RPMI7951 (cell line): ENCODE measurements around the gene IP6K3. TPM values are rescaled to one million over a fixed set of nuclear protein-coding genes. Genes with fewer than 3 reads are reported as not detected.
A peak's percentile ranks its signal among the peaks of the same experiment; 100 is the strongest.

Source experiments
- DNase-seq: peaks from one replicate; pipeline ENCODE4 v3.0.0-alpha.2; 2012; ENCODE audit warnings: low read depth
- total RNA-seq: library from RNA; depleted of rRNA; stranded (reverse); fragments of >200 nt; shearing (Covaris generic); gene quantifications from 2 replicates; pipeline ENCODE4 v1.2.3, GENCODE V29; 2014

IP6K3 gene
- total RNA-seq, 1 experiment from 2014 or later, result 0.36 TPM

- no peak for DNase-seq
These were observed 13.4 kb upstream of the IP6K3 start for GRCh38 chr6:33759887-33760629.

- no peak for DNase-seq
These were observed 12.1 kb upstream of the IP6K3 start for GRCh38 chr6:33758815-33759216.

DNA sequence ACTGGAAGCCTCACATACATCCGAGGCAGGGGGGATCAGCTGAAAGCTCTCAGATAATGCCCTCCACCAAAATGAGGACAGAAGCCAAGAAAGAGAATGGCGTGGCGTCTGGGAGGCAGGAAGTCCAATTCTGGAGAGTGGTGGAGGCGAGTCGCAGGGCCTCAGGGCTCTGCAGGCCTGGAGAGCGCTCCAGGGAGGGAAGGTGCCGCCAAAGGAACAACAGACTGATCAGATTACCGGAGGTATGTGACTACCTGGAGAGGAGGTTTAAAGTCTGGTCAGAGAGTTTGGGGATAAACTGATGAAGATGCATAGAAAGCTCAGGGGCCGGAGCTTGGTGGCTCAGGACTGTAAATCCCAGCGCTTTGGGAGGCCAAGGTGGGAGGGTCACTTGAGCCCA, 11.2 kb upstream of the IP6K3 start:
- DNase-seq, result no peak

DNA sequence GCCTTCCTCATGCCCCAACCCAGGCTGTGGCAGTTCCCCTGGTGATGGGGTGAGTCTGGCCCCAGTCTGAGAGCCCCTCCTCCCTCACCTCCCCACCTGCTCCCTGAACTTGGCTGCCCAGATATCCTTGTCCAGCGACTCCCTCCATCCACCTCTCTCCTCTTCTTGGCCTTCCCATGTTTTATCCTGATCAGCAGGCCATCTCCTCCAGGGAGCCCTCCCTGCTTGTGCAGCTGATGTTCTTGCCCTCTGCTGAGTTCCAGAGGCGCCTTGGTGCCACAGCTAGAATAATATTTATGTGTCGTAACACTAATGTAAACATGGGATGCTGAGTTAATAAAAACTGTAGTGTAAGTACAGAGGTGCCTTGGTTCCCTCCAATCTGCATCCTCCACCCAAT, 10.4 kb upstream of the IP6K3 start:
- DNase-seq, result no peak

GRCh38 chr6:33756211-33756954, 9.7 kb upstream of the IP6K3 start:
- no peak for DNase-seq

GRCh38 chr6:33755070-33755869, 8.6 kb upstream of the IP6K3 start:
- no peak for DNase-seq

GRCh38 chr6:33754222-33754621, 7.5 kb upstream of the IP6K3 start:
- no peak for DNase-seq

DNA sequence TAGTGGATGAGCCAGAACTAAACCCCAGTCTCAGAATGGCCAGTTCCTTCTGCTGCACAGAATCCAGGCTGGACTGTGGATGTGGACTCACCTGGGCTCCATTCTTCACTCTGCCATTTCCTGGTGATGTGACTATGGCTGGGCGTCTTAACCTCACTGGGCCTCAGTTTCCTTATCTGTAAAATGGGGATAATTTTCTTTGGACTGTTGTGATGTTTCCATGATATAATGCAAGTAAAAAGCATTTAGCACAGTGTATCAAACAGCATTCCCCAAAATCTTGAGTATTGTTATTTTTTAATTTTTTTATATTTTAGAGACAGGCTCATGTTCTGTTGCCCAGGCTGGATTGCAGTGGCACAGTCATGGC, 5.9 kb upstream of the IP6K3 start:
- DNase-seq, result no peak

DNA sequence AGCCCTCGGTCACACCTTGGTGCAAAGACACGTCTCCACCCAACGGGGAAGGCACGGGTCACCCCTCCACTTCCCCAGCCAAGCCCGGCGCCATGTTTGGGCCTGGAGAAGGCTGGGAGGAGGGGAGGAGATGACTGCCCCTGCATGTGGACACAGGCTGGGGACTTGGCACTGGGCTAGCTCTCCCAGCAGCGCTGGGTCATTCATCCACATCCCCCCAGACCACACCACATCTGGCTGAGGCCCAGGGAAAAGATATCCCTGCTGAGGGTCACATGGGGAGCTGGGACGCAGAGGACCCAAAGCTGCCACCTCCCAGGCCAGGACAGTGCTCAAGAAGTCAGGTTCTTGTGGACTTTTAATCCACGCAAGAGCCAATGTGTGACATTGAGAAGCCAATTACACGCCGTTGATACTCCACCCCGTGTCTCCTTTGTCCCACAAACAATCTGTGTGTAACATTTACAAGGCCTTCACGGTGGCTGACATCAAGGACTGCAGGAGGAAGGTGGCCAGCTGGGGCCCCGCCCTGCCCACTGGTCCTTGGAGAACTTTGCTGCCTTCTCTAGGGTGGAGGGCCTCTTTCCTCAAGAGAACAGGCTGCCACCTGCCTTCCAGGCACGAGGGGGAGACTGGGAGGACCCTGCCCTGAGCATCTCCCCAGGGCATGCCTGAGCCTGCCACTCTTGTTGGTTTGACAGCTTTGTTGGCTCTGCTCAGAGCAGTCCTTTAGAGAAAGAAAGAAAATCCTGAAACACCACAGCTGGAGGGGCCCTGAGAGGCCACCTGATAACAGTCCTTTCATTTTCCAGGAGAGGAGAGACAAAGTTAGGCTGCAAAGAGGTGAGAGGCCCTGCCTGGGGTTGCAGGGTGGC, 5.3 kb upstream of the IP6K3 start:
- no peak for DNase-seq

DNA sequence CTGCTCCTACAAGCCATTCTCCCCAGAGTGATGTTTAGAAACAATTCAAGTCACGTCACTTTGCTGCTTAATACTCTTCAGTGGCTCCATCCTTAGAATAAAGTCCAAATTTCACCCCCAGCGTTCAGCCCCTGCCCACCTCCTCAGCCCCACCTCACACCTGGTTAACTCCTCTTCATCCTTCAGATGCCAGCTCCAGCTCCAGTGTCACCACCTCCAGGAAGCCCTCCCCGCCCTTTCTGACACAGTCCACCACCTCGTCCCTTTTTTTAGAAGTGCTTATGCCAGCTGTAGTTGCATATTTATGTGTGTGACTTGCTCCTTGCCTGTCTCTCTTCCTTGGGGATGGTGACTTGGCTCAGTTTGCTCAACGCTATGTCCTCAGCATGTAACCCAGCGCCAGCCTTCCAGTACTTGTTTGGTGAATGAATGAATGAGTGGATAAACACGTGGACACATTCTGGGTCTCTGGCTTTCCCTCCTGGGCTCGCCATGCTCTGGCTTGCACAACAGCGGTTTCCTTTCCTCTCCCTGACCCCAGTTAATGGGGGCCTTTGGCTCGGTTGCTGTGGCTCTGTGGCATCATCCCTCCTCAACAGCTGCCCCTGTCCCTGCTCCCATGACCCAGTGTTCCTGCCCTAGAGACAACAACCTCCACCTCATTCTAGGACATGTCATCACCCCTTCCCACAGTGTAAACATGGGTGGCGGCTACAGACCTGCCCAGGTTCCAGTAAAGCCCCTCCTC, 3.7 kb upstream of the IP6K3 start:
- peak; percentile 51 for DNase-seq

GRCh38 chr6:33749401-33749800, 2.7 kb upstream of the IP6K3 start:
- no peak for DNase-seq

- DNase-seq, result no peak
These were observed 2.1 kb upstream of the IP6K3 start for GRCh38 chr6:33748841-33749240.

DNA sequence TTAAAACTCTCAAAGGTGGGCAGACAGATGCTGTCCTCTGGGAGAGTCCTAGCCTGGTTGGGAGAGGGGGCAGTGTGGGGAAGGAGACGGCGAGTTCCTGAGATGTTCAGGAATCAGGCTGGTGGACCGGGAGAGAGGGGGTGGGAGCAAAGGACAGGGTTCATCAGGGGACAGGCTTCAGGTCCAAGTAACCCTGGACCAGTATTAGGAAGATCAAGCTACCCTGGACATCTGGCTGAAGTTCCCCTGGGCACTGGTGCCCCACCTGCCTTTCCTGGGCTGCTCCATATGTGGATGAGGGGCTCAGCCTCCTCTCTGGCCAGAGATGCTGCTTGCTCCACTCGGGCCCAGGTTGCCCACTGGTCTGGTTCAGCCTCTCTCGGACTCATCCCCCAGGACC, 1.1 kb upstream of the IP6K3 start:
- no peak for DNase-seq

- peak; percentile 59 for DNase-seq
These were observed 587 bp downstream of the IP6K3 start for GRCh38 chr6:33746036-33746600.

- no peak for DNase-seq
These were observed 1.2 kb downstream of the IP6K3 start for GRCh38 chr6:33745548-33745947.

- no peak for DNase-seq
These were observed 1.7 kb downstream of the IP6K3 start for GRCh38 chr6:33744895-33745546.

DNA sequence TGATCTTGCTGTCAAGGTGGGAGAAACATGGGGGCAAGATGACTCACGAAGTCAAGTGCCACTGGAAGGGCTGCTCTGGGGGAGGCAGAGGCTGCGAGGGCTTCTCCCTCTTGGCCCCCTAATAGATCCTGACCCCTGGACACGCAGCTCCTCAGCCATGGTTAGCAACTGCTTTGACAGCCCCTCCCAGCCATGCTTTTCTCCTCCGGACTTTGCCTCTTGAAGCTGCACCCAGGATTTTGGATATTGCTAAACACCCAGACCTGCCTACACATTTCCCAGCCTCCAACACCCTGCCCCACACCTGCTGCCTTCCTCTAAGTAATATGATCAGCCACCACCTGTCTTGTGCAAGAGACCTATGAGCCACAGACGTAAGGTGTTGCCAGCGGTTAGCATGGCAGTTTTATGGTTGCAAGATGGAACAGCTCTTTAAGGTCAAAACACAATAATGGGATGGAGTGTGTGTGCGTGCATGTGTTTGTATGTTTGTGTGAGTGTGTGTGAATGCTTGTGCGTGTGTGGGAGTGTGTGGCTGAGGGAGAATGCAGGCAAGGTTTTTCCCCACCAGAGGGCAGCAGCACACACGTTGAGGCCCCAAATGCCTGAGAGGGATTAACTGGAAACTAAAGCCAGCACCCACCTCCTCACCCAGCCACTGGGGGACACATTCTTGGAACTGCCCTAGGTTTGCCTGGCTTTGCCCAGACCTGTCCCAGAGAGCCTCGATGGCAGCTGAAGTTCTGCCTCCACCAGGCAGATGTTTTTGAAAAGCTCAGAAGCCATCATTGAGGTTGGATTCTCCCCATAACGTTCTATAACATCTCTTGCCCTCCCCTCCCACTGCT, 2.5 kb downstream of the IP6K3 start:
- peak; percentile 63 for DNase-seq

DNA sequence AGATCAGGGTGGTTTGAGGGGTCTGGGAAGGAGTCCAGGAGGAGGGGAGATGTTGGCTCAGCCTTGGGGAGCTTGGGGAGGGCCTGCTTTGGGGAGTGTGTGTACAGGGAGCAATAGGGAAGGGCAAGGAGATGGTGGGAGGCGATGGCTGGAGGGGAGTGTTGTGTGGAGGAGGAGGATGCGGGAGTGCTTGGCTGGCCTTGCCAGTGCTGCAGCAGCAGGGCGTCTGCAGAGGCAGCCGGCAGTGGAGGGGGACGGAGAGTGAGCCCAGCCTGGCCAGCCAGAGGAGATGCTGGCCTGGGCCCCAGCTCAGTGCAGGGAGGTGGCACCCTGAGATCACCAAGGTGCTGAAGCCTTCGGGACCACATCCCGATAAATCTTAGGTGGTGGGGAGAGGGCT, 3.9 kb downstream of the IP6K3 start:
- no peak for DNase-seq

DNA sequence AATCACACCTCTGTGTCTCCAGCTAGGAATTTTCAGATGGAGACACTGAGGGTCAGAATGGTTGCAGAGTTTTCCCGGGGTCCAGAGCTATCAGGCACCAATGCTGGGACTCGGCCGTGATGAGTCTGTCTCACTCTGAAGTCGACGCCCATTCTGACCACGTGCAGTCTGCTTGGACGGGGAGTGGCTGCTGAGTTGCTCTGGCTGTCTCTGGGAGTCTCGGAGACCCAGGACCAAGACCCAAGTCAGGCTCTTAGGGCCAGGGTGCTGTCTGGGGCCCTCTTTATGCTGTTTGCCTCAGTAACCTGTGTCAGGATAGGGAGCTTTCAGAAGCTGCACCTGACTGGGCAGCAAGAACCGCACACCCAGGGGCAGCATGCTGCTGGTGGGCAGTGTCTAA, 4.6 kb downstream of the IP6K3 start:
- DNase-seq, result no peak
